ENCODE measurements around the gene C19orf38. TPM values are rescaled to one million over a fixed set of nuclear protein-coding genes. Genes with fewer than 3 reads are reported as not detected.

The C19orf38 gene
- 0.10 to 0.18 TPM (median 0.14 TPM) in 5 replicates for total RNA-seq (2022; extraction: Qiagen RNA extraction)

GRCh38 chr19:10848230-10848856, at the start of gene C19orf38:
TSS of gene C19orf38 (plus strand) at chr19:10848415. CDS start at chr19:10848509, 94 bp downstream.

GRCh38 chr19:10835754-10836478, 12.3 kb upstream of the C19orf38 start, which contains the start of gene TMED1:
TSS of gene TMED1 (minus strand) at chr19:10836212. CDS start at chr19:10836191, 21 bp downstream.

DNA sequence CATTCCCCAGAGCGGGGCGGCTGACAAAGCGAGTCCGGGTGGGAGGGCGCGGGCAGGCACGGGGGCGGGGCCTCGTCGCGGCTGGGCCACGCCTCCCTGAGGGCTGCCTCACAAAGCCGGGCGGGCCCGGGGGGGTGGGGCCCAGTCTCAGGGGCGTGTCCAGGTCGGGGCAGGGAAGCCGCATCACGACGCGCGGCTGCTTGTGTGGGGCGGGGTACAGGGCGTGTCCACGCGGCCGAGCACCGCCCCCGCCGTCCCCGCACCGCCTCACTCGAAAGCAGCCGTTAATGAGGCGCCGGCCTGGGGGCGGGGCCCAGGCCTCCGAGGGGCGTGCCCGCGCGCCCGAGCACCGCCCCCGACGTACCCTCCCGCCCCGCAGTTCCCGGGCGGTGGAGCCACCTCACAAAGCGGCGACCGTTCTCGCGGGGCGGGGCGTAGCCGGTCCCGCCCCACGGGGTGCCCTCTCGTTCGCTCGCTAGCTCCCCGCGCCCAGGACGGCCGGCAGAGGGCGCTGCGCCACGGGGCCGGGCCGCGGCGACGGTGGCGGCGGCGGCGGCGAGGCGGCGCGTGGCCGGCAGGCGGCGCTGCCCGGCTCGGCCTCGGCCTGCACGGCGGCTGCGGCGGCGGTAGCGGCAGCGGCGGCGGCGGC, 22.9 kb downstream of the C19orf38 start, which contains the start of gene CARM1:
TSS of gene CARM1 (plus strand) at position 599 of the 649 bp plus-strand sequence. CDS start 150 bp downstream, outside the sequence.

Other genes with a start within 250 kb of the C19orf38 start
- 6.6 to 9.1 TPM (median 8.0 TPM) in 5 replicates for gene SLC44A2, start 222.9 kb upstream of the C19orf38 start, total RNA-seq (2022; extraction: Qiagen RNA extraction)
- 152 to 179 TPM (median 162 TPM) in 5 replicates for gene ILF3, start 194.1 kb upstream of the C19orf38 start, total RNA-seq (2022; extraction: Qiagen RNA extraction)
- 26.7 to 32.6 TPM (median 32.3 TPM) in 5 replicates for gene QTRT1, start 147.0 kb upstream of the C19orf38 start, total RNA-seq (2022; extraction: Qiagen RNA extraction)
- gene DNM2, start 130.3 kb upstream of the C19orf38 start, total RNA-seq (2022; extraction: Qiagen RNA extraction) = 48.7 to 54.7 TPM (median 54.7 TPM) in 5 replicates
- gene TMED1, start 12.2 kb upstream of the C19orf38 start, total RNA-seq (2022; extraction: Qiagen RNA extraction) = 23.8 to 32.0 TPM (median 29.8 TPM) in 5 replicates
- 41.2 to 47.8 TPM (median 46.2 TPM) in 5 replicates for gene CARM1, start 23.1 kb downstream of the C19orf38 start, total RNA-seq (2022; extraction: Qiagen RNA extraction)
- gene YIPF2, start 80.2 kb downstream of the C19orf38 start, total RNA-seq (2022; extraction: Qiagen RNA extraction) = 17.6 to 22.1 TPM (median 18.7 TPM) in 5 replicates
- gene TIMM29, start 80.4 kb downstream of the C19orf38 start, total RNA-seq (2022; extraction: Qiagen RNA extraction) = 12.6 to 20.3 TPM (median 17.7 TPM) in 5 replicates
- gene SMARCA4, start 112.6 kb downstream of the C19orf38 start, total RNA-seq (2022; extraction: Qiagen RNA extraction) = 8.4 to 10.2 TPM (median 9.3 TPM) in 5 replicates
- 20.6 to 28.5 TPM (median 27.5 TPM) in 5 replicates for gene LDLR, start 241.0 kb downstream of the C19orf38 start, total RNA-seq (2022; extraction: Qiagen RNA extraction)